GM19372 (cell line): Measurements from ENCODE around the gene TLE4.

Experiments
- ATAC-seq: cut with Tn5 transposase; IDR thresholded peaks from one replicate; pipeline ENCODE4 v1.9.1; 2021; ENCODE audit warnings: mild to moderate bottlenecking, low read depth, moderate library complexity; ENCODE audit not compliant: unreplicated experiment

Gene TLE4

DNA sequence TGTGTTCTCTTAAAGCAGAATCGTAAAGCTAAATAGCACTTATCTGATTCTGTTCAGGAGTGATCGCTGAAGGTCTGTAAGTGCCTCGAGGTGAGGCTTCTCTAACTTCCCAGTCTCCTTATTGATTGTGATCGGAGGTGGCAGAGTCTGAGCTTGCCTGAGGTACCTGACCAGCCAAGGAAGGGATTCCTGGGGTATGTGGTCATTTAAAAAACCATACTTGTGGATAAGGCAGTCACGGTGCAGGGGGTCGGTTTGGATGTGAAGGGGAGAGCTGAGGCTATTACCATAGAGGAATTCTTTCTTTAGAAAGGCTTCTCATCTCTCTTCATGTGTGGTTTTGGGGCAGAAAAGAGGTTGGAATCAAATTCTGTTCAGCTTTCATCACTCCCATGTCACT is 193.7 kb downstream of the TLE4 start:
- no peak for ATAC-seq

DNA sequence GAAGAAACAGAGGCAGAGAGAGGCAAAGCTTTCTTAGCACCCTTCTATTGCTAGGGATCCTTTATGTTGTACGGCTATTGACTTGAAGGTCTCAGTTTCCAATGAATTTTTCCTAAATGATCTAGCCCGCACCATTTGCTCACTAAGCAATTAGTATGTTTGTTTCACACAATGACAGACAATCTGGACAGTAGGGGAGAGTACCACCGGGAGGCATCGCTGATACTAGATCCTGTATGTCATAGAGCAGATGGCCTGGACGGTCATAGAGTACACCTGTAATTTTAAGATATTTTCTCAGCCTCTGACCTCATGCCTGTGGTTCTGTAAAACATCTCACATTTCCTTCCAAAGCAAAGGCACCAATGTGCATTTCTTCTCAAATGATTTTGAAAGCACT is 194.3 kb downstream of the TLE4 start:
- ATAC-seq, result no peak

DNA sequence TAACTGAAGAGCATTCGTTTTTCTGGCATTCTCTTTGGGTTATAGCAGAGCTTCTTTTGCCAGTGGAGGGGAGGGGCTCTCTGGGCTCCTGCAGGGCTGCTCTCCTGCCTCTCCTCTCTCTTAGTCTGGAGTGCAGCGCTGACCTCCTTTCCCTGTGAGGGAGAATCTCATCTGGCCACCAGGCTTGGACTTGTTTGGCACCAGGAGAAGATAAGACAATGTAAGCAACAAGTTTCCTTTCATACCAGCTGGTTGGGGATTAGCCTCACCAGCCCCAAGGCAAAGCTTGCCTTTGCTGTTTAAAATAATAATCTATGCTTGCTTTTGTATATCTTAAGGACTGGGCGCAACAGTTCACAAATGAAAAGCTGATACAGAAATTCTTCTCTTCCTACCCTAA is 196.4 kb downstream of the TLE4 start:
- no peak for ATAC-seq

DNA sequence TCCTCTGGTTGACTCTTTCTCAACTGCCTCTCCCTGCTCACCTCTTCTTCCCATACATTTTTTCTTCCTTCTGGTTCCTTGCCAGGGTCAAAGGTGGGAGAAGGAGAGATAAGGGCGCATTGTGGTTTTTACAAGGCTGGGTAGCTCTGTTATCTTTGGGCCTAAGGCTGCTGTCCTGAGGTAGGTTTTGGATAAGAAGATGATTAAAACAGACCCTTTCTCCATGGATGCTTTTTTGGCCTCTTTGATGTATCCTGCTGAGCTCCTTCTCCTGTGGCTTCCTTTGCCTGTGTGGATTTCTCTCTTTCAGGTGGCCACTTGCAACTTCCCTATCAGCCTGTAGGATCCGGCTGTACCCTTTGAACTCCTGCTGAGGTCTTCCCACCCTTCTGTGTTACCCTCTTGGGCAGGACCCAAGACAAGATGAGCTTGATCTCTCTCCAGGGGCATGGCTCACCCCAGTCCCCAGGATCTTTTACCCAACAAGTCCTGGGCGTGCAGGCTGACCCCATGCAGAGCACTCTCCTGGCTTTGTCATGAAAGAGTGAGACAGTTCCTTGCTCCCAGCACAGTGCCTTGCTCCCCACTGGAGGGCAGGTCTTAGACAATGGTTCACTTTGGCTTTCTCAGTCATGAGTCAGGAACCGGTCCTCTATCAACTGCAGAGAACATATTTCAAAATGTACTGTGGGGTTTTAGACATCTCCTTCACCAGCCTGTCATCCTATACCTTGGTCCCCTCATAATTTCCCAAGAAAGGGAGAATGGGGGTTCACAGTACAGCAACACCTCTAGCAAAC is 197.9 kb downstream of the TLE4 start:
- no peak for ATAC-seq

DNA sequence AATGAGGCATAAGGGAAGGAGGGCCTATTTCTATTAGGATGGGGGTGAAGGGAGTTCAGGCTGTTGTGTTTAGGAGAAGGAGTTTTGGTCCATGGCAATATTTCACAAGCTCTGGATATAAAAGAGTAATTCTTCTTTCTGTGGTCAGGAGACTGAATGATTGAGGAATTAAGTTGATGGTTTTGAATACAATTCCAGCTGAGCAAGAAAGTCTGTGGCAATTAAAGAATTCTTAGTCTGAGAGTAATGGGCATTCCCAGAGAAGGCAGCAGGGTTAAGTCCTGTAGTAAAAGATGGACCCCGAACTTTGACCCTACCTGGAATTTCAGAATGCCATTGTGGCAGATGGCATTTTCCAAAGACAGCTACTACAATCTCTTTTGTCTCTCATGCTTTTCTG is 202.6 kb downstream of the TLE4 start:
- ATAC-seq, result no peak
